Nucleus accumbens (tissue), 56 donors: ENCODE data around the gene GNG7.
A peak's percentile ranks its signal among the peaks of the same experiment; 100 is the strongest.
"Not testable (repeated sequence)": the region's sequence is repeated elsewhere in the genome, so short reads cannot be mapped to it uniquely, and the experiment has no call there.

Experiments used
- DNase-seq, 56 donors: peaks; one replicate each; lab custom pipeline; 2025; lab: John Stamatoyannopoulos, UW

Gene GNG7

GRCh38 chr19:2479556-2480194 lies 222.8 kb downstream of the GNG7 start:
- DNase-seq: no peak

DNA sequence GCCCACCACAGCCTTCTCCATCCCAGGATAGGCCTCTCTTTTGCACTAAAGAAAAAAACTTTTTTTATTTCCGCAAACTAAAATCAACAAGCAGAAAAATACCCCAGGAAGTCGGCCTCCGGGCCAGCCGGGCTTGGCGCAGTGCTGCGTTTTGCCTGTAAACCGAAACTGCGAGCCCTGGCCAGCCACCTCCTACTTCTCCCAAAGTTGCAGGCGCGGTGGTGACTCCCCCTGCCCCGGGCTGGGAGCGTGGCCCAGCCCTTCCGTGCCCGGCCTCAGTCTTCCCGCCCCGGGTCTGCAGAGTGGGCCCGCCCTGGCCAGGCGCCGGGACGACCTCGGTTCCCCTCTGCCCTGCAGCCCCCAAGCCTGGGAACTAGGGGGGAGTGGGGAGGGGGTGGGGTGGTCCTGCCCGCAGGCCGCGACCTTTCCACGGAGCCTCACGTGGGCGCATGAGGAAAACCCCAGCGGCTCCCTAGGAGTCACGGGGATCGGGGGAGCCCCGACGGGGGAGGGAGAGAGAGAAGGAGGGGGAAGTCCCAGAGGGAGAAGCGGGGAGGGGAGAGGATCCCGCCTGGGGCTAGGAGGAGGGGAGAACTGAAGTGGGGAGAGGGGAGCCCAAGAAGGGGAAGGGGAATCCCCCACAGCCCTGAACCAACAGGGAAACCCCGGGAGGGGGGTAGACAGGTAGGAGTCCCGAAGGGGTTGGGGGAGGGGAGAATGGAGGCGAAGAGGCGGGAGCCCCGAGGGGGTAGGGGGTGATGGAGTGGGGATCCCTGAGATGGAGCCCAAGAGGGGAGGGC lies 223.5 kb downstream of the GNG7 start:
- DNase-seq: peak in 23 of 56 donors; percentile 14 to 67 (median 41)

DNA sequence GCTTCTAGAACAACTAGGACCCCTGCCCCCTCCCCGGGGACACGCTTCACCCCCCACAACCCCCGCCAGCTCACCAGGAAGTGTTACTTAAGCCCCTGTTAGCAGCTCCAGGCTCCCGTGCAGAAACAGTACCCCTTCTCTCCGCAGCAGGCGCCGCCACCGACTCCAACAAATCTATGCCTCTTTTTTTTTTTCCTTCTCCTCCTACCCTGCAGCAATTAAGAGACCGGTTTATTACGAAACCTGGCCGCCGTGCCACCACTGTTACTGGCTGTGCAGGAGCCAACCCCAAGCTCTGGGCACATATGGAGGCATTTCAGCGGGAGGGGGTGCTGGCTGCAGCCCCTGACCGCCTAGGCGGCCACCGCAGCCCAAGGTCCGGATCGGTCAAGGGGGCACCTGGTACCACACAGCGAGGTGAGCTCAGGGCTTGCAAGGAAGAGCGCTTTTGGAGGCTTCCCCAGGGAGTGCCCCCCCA lies 224.2 kb downstream of the GNG7 start:
- peak in 31 of 56 donors; percentile 3 to 67 (median 41) for DNase-seq

GRCh38 chr19:2477732-2478191 lies 224.7 kb downstream of the GNG7 start:
- peak in 17 of 56 donors; percentile 5 to 54 (median 15) for DNase-seq

DNA sequence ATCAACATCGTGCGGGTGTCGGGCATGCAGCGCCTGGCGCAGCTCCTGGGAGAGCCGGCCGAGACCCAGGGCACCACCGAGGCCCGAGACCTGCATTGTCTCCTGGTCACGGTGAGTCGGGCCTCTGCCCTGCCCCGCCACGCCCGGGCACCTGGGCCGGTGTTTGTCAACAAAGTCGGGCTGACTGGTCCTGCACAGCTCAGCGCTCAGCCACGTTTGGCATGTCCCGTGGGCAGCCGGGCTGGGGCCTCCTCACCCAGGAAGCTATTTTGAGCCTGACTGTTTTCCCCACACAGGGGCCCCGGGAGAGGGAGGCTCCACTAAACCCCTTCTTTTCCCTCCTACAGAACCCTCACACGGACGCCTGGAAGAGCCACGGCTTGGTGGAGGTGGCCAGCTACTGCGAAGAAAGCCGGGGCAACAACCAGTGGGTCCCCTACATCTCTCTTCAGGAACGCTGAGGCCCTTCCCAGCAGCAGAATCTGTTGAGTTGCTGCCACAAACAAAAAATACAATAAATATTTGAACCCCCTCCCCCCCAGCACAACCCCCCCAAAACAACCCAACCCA lies 225.3 kb downstream of the GNG7 start:
- DNase-seq: peak in 15 of 56 donors; percentile 9 to 58 (median 46)

DNA sequence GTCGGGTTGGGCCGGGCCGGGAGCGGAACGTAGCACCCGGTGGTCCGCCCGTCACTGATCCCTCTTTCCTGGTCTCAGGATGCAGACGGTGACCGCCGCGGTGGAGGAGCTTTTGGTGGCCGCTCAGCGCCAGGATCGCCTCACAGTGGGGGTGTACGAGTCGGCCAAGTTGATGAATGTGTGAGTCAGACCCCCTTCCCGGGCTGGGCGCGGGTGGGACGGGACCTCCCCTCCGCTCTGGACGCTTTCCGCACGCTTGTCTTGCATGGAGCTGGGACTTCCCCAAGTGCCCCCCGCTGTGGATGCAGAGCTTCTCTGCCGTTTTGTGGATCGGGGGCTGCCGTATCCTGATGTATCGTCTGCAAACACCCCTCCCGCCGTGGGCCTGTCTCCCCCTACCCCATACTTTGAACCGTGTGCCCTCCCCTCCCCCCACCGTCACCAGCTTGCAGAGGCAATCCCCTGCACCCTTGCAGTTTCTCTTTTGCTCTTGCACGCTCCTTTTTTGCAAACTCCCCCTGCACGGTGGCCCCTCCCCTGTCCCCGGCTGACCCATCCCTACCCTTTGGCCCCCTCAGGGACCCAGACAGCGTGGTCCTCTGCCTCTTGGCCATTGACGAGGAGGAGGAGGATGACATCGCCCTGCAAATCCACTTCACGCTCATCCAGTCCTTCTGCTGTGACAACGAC lies 225.9 kb downstream of the GNG7 start:
- DNase-seq: peak in 36 of 56 donors; percentile 11 to 76 (median 52)

- DNase-seq: peak; percentile 60 to 98 (median 94)
These were observed 226.6 kb downstream of the GNG7 start, which contains the start of gene GADD45B for GRCh38 chr19:2475702-2476450. Gene GADD45B (plus strand): TSS chr19:2476127. CDS start chr19:2476359, 232 bp downstream.

DNA sequence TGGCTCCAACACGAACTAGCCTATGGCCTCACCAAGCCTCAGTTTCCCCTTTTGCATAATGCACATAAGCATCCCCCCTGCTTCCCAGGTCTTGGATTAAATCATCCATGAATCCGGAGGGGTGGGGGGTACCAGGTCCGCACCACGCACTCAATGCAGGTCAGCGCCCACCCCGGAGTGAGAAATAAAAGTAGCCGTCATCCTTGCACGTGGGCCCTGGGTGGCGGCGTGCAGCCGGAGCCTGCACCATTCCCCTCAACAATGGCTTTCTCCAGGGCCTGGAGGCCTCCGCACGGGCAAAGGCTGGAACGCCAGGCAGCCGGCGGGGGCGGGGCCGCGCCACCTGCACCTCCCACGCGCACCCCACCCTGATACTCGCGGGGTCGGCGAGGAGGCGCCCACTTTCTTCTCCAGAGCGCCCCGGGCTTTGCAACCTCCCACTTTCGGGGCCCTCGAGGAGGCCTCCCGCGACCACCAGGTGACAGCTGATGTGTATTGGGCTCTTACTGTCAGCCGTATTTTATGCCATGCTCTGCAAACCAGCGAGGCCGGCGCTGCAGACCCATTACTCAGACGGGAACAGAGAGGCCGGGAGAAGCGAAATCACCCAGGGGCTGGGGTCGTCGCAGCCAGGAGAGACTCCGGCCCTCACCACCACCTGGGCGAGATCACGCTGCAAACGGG lies 227.3 kb downstream of the GNG7 start:
- DNase-seq: peak in 29 of 56 donors; percentile 20 to 58 (median 46)

GRCh38 chr19:2474232-2475017 lies 228.1 kb downstream of the GNG7 start:
- peak in 54 of 56 donors; percentile 31 to 88 (median 64) for DNase-seq

GRCh38 chr19:2469915-2470200 lies 232.6 kb downstream of the GNG7 start:
- not testable (repeated sequence) for DNase-seq

GRCh38 chr19:2469102-2469914 lies 233.2 kb downstream of the GNG7 start:
- no peak for DNase-seq

DNA sequence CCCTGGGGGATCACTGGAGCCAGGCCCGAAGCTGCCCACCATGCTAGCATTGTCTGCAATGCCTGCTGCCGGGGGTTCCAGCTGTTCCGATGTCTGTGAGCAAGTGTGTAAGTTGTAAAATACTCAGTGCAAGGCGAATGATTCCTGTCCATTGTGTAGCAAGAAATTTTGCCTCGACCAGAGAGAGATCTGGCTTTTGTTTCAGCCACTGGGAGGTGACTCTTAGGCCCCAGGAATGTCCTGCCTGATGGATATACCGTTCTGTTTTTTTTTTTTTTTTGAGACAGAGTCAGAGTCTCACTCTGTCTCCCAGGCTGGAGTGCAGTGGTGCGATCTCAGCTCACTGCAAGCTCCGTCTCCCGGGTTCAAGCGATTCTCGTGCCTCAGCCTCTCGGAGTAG lies 233.9 kb downstream of the GNG7 start:
- DNase-seq: no peak

DNA sequence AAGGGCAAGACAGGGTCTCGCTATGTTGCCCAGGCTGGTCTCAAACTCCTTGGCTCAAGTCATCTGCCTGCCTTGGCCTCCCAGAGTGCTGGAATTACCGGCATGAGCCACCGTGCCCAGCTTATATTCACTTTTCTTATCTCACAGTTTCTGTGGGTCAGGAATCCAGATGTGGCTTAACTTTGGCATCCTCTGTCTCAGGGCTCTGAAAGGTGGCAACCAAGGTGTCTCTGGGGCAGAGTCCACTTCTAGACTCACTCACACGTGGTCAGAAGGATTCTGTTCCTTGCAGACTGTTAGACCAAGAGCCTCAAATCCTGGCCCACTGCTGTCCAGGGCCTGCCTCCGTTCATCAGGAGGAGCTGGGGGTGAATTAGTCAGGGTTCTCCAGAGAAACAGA lies 238.1 kb downstream of the GNG7 start:
- DNase-seq: no peak

- not testable (repeated sequence) for DNase-seq
These were observed 238.8 kb downstream of the GNG7 start for GRCh38 chr19:2463694-2464093.

DNA sequence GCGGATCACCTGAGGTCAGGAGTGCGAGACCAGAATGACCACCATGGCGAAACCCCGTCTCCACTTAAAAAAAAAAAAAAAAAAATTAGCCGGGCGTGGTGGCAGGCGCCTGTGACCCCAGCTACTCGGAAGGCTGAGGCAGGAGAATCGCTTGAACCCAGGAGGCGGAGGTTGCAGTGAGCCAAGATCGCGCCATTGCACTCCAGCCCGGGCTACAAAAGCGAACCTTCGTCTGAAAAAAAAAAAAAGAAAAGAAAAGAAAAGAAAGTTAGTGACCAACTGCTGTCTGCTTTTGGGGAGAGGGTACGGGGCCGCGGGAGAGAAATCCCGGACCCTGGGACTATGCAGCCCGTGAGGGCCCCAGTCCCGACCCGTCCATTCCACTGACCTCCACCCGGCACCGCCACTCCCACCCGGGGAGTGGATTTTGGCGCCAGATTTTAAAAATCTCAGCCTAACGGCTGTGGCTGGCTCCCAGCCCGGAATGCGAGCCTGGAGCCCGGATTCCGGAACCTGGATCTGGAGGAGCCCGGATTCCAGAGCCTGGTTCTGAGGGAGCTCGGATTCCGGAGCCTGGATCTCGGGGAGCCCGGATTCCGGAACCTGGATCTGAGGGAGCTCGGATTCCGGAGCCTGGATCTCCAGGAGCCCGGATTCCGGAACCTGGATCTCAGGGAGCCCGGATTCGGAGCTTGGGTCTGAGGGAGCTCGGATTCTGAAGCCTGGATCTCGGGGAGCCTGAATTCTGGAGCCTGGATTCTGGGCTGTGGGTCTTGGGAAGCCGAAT lies 239.7 kb downstream of the GNG7 start:
- DNase-seq: peak in 55 of 56 donors; percentile 11 to 93 (median 73)

DNA sequence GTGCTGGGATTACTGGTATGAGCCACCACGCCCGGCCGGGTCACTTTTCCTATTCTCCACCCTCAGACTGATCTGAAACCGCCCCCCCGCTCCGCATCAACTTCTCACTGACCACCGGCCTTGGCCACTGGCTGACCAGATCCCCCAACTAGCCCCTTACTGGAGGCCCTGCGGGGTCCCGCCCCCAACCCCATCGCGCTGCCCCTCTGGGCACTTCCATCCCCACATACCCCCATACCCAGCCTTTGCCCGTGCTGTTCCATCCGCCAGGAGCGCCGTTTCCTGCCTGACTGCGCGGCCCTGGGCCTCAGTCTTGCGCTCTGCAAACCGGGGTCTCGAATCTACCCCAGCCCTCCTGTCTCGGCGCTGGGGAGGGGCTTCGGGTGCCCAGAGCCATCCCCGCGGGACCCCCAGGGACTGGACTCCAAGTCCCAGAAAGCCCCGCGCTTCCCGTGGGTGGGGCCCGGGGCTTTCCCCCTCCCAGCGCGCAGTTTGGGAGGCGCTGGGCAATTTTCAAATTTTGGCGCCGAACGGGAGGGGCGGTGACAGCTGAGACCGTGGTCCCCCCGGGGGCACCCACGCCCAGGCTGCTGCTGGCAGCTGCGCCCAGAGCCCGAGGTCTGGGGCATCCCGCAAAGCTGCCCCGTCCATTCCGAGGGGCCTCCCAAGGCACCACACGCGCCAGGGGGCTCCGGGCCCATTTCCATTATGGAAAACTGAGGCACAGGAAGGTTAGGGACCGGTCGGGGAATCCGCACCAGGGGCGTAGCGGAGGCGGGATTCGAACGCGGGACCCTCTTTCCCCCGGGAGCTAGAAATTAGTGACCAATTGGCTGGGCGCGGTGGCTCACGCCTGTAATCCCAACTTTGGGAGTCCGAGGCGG lies 240.5 kb downstream of the GNG7 start:
- DNase-seq: peak in 9 of 56 donors; percentile 6 to 42 (median 25)
